ENCODE measurements around the gene LUC7L. TPM values are rescaled to one million over a fixed set of nuclear protein-coding genes. Genes with fewer than 3 reads are reported as not detected.

LUC7L gene
- total RNA-seq, 1 experiment from 2014 or later: 137 TPM

DNA sequence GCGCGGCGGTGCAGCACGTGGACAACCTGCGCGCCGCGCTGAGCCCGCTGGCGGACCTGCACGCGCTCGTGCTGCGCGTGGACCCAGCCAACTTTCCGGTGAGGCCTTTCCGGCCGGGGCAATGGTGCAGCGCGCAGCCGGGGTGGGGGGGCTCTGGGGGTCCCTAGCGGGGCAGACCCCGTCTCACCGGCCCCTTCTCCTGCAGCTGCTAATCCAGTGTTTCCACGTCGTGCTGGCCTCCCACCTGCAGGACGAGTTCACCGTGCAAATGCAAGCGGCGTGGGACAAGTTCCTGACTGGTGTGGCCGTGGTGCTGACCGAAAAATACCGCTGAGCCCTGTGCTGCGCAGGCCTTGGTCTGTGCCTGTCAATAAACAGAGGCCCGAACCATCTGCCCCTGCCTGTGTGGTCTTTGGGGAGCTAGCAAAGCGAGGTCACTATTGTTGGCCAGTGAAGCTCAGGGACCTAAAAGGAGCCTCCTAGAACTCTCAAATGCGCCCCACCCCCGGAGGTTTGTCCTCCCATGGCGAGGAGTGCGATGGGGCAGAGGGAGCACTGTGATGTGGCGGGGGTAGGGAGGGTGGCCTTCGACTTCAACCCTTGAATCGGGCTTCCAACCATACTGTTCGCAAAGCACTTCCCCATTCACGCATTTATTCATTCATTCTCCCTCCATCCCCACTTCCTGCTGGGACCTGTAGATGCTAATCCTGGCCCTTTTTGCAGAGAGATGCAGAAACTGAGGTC, 62.7 kb downstream of the LUC7L start:
- peaks cover 80% of the 10 kb centered on the region for H3K27me3 Mint-ChIP-seq (ENCODE audit: low read depth)
- H3K27me3 ChIP-seq (ENCODE audit: insufficient read depth, low read length): peaks cover 40% of the 10 kb centered on the region
- no peak for DNase-seq

More for the DNA sequence above, 62.7 kb downstream of the LUC7L start:
- Histone ChIP-seq H4K91ac (ENCODE audit: insufficient read length, low read depth, low read length) (no peak overlapping the region), H3K14ac (ENCODE audit: insufficient read depth, low read length) (no peak overlapping the region), H3T11ph (ENCODE audit: low read length) (no peak overlapping the region), H4K5ac (ENCODE audit: insufficient read length, low read depth, low read length) (no peak overlapping the region), H3K27ac (ENCODE audit: insufficient read length, low read depth, low read length) (no peak overlapping the region), H3K23me2 (ENCODE audit: insufficient read length, low read depth, low read length, poor library complexity, severe bottlenecking) (peaks cover 8% of the 10 kb centered on the region), H2BK5ac (ENCODE audit: insufficient read length, low read length) (no peak overlapping the region), H2AFZ (ENCODE audit: low read length) (no peak overlapping the region), H4K20me1 (ENCODE audit: control insufficient read depth, insufficient read depth, insufficient read length) (no peaks in the 10 kb centered on the region), H2AK5ac (ENCODE audit: insufficient read length, low read length) (no peak overlapping the region), H3K23ac (ENCODE audit: insufficient read length, low read depth, low read length) (no peak overlapping the region), H3K79me1 (ENCODE audit: insufficient read depth, low read depth, low read length, poor library complexity, severe bottlenecking) (no peaks in the 10 kb centered on the region), H3K4me1 (ENCODE audit: insufficient read depth, low read length) (no peaks in the 10 kb centered on the region; the same call in 1 of the 2 replicates), H2BK20ac (ENCODE audit: low read depth, low read length, poor library complexity, severe bottlenecking) (no peak overlapping the region), H3K9me3 (ENCODE audit: control insufficient read depth, low read depth, low read length) (no peaks in the 10 kb centered on the region), H2BK12ac (ENCODE audit: insufficient read length, low read depth, low read length) (no peak overlapping the region), H3K18ac (ENCODE audit: insufficient read length, low read depth, low read length) (no peak overlapping the region), H3K79me2 (ENCODE audit: insufficient read depth, low read length) (no peaks in the 10 kb centered on the region), H3K9ac (ENCODE audit: extremely low read depth, insufficient read length, low read length) (no peak overlapping the region), H3K56ac (ENCODE audit: insufficient read length, low read depth, low read length) (no peak overlapping the region), H4K8ac (replicated peaks; ENCODE audit: insufficient read length, low read depth, low read length) (no peak overlapping the region), H3K4me2 (ENCODE audit: insufficient read depth, insufficient read length, low read length) (peak overlapping the region; percentile 33), H2BK15ac (ENCODE audit: low read depth, low read length) (no peak overlapping the region), H3K4ac (ENCODE audit: low read depth, low read length) (no peak overlapping the region), H2BK120ac (ENCODE audit: low read depth, low read length, poor library complexity, severe bottlenecking) (no peak overlapping the region)
- H3K27ac Mint-ChIP-seq: no peak overlapping the region
- no peaks in the 10 kb centered on the region; a peak in 1 of 7 replicates for H3K36me3 Mint-ChIP-seq (ENCODE audit: insufficient read depth in 1 of 3, low read depth in 3 of 3)
- WGBS (ENCODE audit: extremely low coverage, insufficient read length, low lambda C conversion rate): no CpG with 5 or more reads among the region's 45 CpGs
- H3K4me3 Mint-ChIP-seq: peak overlapping the region in 1 of 2 experiments; percentile 72; a peak in 3 of 5 replicates
- H3K9me3 Mint-ChIP-seq: peaks cover 0 to 3% of the 10 kb centered on the region in 2 experiments; a peak in 1 of 5 replicates
- TF ChIP-seq, protein P1, sequence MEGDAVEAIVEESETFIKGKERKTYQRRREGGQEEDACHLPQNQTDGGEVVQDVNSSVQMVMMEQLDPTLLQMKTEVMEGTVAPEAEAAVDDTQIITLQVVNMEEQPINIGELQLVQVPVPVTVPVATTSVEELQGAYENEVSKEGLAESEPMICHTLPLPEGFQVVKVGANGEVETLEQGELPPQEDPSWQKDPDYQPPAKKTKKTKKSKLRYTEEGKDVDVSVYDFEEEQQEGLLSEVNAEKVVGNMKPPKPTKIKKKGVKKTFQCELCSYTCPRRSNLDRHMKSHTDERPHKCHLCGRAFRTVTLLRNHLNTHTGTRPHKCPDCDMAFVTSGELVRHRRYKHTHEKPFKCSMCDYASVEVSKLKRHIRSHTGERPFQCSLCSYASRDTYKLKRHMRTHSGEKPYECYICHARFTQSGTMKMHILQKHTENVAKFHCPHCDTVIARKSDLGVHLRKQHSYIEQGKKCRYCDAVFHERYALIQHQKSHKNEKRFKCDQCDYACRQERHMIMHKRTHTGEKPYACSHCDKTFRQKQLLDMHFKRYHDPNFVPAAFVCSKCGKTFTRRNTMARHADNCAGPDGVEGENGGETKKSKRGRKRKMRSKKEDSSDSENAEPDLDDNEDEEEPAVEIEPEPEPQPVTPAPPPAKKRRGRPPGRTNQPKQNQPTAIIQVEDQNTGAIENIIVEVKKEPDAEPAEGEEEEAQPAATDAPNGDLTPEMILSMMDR (conservative IDR thresholded peaks at IDR 0.05): no peak
- H3K4me1 Mint-ChIP-seq: peaks cover 27 to 32% of the 10 kb centered on the region in 2 experiments
